NCI-H2227 (cell line): Measurements from ENCODE around the gene ARFGEF3.
"Not testable (repeated sequence)": the region's sequence is repeated elsewhere in the genome, so short reads cannot be mapped to it uniquely, and the experiment has no call there.

Source experiments
- DNase-seq: peaks from one replicate; lab custom pipeline; 2025; ENCODE audit not compliant: unreplicated experiment; lab: John Stamatoyannopoulos, UW

ARFGEF3 gene, protein sequence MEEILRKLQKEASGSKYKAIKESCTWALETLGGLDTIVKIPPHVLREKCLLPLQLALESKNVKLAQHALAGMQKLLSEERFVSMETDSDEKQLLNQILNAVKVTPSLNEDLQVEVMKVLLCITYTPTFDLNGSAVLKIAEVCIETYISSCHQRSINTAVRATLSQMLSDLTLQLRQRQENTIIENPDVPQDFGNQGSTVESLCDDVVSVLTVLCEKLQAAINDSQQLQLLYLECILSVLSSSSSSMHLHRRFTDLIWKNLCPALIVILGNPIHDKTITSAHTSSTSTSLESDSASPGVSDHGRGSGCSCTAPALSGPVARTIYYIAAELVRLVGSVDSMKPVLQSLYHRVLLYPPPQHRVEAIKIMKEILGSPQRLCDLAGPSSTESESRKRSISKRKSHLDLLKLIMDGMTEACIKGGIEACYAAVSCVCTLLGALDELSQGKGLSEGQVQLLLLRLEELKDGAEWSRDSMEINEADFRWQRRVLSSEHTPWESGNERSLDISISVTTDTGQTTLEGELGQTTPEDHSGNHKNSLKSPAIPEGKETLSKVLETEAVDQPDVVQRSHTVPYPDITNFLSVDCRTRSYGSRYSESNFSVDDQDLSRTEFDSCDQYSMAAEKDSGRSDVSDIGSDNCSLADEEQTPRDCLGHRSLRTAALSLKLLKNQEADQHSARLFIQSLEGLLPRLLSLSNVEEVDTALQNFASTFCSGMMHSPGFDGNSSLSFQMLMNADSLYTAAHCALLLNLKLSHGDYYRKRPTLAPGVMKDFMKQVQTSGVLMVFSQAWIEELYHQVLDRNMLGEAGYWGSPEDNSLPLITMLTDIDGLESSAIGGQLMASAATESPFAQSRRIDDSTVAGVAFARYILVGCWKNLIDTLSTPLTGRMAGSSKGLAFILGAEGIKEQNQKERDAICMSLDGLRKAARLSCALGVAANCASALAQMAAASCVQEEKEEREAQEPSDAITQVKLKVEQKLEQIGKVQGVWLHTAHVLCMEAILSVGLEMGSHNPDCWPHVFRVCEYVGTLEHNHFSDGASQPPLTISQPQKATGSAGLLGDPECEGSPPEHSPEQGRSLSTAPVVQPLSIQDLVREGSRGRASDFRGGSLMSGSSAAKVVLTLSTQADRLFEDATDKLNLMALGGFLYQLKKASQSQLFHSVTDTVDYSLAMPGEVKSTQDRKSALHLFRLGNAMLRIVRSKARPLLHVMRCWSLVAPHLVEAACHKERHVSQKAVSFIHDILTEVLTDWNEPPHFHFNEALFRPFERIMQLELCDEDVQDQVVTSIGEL (N-terminal part only)

DNA sequence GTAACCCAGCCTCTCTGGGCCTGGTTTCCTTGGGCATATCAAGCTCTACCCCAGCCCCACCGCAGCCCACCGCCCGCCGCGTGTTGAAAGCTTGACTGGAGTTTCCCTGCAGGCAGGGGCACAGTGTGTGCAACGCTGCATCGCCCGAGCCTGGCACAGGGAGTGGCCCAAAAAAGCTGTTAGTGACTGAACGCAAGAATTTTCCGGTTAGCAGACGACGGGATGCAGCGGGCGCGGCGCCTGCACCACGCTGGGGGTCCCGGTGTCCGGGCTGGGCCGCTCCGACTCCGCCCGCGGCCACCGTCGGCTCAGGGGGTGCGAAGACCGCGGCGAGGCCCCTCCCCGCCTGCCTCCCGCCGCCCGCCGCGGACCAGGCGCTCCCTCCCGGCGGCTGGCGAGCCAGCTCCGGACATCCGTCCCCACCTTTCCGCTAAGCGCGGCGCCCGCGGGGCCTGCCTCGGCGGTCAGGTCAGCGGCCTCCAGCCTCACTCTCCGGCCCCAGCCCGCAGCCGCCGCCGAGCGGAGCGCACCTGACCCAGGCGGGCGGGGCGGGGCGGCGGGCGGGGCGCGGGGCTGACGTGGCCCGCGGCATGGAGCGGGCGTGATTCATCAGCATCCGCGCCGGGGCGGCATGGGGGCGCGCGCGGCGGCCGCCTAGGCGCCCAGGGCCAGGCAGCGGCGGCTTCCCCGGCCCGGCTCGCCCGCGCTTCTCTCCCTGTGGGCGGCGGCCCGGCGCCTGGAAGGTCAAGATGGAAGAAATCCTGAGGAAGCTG lies at the start of gene ARFGEF3:
ARFGEF3 (plus strand) TSS at position 602 of the 773 bp plus-strand sequence; CDS start at position 750, 148 bp downstream.
- DNase-seq = peak; percentile 15

DNA sequence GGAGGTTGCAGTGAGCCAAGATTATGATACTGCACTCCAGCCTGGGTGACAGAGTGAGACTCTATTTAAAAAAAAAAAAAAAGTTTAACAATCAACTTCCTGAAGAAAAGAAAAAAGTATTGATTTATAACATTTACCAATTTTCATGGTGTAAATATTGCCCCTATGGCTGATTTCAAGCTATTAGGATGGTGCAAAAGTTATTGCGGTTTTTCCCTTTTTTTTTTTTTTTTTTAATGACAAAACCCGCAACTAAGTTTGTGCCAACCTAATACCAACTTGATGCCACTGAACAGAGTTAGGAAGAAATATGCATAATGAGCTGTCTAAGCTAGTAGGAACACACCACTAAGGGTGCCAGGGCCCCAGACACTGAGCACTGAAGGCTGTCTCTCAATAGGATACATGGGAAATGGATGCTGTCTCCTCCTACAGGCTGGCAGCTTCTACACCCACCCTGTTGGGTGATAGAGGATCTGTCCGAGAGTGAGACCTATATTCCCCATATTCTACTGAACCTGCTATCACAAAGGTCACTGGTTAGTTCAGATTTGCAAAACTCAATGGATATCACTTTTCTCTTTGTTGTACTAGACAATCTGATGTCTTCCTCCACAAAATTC lies 48.0 kb upstream of the ARFGEF3 start:
- DNase-seq = no peak

DNA sequence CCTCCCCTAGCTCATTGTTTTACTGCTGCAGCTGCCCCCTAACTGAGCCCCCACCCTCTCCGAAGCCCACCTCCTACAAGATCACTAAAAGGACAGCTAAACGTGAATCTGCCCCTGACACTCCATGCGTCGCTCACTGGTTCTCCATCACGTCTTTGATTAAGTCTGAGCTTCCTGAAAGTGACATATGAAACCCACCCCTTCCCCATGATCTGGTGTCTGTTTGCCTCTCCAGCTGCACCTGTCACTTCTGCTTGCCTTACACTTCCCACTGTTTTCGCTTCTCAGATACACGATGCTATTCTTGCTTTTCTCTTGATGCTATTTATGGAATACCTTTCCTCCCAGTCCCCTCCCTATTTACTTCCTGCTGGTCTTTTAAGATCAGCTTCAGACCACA lies 46.5 kb upstream of the ARFGEF3 start:
- DNase-seq = no peak

DNA sequence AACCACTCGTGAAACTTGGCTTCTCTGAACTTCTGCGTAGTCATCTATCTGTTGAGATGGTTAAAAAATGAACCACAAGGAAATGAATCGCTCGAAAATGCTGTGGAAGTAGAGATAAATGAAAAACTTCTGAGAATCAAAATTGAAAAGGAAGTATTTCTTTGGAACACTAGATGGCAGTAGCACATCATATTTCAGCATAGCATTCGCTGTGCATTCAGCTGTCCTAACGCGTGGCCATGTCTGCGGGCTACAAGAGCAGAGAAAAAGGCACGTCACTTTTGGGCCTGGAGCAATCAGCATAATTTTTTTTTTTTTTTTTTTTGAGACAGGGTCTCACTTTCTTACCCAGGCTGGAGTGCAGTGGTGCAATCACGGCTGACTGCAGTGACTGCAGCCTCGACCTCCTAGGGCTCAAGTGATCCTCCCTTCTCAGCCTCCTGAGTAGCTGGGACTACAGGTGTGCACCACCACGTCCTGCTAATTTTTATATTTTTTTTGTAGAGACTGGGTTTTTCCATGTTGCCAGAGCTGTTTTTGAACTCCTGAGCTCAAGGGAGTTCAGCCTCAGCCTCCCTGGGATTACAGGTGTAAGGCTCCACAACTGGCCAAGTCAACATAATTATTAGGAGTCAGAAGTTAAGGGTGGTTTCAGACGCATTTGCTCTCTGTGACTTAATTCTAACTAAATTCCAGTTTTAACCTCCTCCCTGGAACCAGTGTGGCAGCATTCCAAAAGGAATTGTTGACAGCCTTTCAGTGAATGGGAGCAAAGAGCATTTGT lies 45.7 kb upstream of the ARFGEF3 start:
- DNase-seq = peak; percentile 57

DNA sequence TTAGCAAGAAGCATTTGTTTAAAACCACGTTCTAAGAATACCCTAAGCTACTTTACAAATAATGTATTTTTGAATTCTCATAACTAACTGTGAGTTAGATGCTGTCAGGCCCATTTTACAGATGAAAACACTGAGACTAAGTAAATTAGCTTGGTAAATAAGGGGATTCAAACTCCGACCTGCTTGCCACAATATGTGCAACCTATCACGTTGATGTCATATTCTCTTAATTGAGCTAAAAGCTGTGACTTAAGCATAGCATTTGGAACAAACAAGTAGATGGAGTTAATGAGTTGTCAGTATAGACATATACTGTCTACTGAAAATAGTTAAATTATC lies 45.1 kb upstream of the ARFGEF3 start:
- DNase-seq = no peak

DNA sequence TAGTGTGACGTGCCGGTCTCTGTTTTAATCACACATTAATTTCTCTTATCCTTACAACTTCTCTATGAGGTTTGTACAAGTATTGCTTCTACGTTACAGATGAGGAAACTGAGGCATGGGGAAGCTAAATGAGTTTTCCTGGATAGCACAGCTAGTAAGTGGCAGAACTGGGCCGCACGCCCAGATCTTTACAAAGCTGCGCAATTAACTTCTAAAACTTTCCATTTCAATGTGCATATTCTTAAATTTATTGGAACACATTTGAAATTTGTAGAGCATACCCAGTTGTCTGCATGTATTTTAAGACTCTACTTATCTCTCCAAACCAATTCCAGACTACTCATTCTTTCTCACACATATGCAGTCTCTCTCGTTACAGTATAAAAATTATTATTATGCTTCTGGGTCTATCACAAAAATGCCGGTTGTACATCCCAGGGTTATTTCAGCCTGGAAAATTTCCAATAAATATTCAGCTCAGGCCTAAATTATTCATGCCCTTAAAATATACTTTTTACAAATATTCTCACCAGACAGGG lies 44.3 kb upstream of the ARFGEF3 start:
- DNase-seq = no peak

DNA sequence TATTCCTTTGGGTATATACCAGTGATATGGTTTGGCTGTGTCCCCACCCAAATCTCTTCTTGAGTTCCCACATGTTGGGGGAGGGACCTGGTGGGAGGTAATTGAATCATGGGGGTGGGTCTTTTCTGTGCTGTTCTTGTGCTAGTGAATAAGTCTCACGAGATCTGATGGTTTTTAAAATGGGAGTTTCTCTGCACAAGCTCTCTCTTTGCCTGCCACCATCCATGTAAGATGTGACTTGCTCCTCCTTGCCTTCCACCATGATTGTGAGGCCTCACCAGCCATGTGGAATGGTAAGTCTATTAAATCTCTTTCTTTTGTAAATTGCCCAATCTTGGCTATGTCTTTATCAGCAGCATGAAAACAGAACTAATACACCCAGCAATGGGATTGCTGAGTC lies 42.5 kb upstream of the ARFGEF3 start:
- not testable (repeated sequence) for DNase-seq

DNA sequence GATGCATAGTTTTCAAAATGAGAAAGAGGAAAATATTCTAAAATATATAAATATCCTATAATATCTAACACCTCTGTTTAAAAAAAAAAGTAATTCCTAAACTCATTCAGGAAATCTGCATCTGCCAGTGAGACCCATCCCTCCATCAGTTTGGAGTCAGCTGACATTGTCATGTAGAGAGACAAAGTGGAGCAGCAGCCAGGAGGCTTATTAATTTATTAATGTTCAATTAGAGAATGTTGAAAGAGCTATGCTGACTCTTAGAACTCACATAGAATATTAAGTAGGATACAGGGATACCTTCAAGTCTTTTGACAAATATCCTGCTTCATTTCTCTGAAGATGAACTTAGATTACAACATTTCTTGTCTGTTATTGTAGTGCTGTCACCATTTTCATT lies 41.8 kb upstream of the ARFGEF3 start:
- no peak for DNase-seq

DNA sequence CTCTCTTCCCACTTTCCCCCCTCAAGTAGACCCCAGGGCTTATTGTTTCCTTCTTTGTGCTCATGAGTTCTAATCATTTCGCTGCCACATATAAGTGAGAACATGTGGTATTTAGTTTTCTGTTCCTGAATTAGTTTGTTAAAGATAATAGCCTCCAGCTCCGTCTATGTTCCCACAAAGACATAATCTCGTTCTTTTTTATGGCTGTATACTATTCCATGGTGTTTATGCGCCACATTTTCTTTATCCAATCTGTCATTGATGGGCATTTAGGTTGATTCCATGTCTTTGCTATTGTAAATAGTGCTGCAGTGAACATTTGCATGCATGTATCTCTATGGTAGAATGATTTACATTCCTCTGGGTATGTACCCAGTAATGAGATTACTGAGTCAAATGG lies 37.6 kb upstream of the ARFGEF3 start:
- no peak for DNase-seq

DNA sequence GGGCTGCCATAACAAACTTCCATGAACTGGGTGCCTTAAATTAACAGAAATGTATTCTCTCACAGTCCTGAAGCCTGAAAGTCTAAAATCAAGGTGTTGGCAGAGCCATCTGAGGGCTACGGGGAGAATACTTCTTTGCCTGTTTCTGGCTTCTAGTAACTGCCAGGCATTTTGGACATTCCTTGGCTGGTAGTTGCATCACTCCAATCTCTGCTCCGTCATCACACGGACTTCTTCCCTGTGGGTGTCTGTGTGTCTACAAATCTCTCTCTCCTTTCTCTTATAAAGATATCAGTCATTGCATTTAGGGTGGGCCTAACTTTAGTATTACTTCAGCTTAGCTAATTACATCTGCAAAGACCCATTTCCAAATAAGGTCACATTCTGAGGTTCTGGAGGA lies 33.6 kb upstream of the ARFGEF3 start:
- no peak for DNase-seq

DNA sequence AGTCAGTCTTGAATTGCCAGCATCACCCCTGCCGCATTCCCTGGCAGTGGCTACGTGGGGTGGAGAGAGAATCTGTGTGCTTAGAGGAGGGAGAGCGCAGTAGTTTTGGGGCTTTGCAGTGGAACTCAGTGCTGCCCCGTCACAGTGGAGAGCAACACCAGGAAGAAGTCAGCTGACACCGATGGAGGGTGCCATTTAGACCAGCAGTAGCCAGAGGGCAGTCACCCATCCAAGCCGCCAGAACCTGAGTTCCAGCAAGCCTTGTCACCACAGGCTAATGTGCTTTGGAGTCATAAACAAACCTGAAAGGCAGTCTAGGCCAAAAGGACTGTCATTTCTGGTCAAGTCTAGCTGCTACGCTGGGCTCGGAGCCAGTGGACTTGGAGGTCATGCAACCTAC lies 32.5 kb upstream of the ARFGEF3 start:
- DNase-seq = no peak

DNA sequence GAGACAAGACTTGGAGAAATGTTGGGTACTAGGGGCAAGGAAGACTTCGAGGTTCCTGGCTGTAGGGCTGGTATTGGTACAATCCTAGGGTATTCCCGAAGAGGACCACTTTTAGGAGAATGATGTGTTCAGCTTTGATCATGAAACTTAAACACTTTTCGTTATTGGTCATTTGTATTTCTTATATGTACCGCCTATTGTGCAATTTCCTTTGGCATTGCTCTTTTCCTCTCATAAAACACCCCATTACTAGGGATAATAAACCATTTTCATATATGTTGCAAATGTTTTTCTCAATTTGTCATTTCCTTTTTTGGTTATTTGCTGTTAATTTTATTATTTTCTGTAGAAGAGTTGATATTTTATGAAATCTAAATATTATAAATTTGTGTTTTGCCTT lies 18.9 kb upstream of the ARFGEF3 start:
- no peak for DNase-seq

DNA sequence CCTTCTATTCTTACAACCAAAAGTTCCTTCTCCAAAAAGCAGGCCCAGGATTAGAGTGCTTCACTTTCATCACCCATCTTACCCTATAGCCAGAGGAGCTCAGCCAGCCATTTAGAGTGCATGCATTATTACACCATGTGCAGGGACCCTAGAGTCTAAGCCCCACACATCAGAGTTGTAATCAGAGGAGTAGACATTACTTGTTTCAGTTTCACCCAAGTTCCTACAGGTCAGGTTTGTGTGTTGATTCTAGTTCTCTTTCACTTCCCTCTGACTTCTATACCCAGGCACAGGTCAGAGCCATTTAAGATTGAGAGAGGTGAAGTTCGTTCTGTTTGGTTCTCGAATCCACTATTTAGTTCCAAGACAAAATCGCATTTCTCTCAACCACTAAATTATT lies 16.3 kb upstream of the ARFGEF3 start:
- no peak for DNase-seq

DNA sequence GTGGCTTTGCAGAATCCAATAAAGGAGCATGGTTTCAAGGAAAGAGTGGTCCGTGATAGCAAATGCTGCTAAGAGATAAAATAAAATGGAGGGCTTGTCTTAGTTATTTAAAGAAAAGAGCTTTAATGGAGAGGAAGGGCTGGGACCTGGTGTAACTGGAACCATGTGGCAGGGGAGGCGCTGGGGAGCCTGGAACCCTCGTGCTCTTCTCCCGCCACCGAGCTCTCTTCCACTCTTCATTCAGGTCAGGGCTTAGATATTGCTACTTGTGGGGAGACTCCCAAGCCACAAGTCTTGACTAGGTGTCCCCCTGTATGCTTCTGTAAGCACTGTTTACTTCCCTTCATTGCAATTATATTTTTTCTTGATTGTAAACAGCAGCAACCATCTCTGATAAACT lies 15.2 kb upstream of the ARFGEF3 start:
- DNase-seq = no peak

DNA sequence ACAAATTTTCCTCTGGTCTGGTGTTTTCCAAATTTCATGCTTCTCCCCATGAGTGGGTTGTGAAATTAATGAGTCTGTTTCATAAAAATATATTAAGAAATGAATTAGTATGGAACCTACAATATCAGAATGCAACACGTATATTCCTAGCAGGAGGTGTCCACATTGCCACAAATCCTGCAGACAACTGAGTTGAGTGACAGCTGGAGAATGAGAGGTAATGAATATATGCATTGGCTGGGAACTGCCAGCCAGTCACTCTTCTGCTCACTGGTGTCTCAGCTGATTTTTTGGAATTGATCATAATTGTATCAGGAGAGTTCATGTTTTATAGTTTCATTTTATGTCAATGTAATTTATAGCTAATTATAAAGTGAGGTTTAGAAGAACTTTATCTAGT lies 6.3 kb upstream of the ARFGEF3 start:
- no peak for DNase-seq

DNA sequence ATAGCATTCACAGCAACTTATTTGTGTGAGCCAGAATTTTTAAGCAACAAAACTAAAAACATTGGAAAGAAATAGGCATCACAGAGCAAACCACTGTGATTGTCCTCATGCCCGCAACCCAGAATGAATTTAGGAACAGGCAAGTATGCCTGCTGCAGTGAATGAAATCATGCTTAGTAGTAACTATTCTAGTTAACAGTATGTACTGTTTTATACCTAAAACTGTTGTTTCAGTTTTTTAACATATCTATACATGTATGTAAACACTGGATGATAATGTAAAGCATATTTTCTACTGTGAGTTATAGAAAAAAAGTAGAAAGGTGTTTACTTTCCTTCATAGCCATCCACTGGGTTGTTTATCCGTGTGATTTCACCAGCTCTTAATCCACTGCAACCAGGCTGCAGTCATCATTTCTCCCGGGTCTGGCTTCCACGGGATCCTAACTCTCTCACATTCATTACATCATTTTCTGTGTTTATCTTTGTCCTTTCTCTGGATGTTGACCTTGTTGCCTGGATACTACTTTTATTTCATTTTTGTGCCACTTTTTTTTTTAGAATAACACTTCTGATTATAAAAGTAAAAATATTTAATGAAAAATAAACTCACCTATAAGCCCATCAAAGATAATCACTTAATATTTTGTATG lies 3.6 kb upstream of the ARFGEF3 start:
- DNase-seq = no peak

DNA sequence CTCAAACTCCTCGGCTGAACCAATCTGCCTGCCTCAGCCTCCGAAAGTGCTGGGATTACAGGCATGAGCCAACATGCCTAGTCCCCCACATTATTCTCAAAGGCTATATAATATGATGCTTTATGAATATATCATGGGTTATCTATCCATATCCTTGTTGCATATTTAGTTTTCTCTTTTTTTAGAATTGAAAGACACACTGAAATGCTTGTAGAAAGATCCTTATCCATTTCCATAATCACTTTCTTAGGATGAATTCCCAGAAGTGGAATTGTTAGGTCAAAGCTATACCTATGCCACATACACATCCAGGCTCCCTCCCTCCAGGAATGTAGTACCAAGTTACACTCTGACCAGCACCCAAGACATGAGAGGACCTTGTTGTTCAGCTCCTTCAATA lies 2.5 kb upstream of the ARFGEF3 start:
- no peak for DNase-seq

DNA sequence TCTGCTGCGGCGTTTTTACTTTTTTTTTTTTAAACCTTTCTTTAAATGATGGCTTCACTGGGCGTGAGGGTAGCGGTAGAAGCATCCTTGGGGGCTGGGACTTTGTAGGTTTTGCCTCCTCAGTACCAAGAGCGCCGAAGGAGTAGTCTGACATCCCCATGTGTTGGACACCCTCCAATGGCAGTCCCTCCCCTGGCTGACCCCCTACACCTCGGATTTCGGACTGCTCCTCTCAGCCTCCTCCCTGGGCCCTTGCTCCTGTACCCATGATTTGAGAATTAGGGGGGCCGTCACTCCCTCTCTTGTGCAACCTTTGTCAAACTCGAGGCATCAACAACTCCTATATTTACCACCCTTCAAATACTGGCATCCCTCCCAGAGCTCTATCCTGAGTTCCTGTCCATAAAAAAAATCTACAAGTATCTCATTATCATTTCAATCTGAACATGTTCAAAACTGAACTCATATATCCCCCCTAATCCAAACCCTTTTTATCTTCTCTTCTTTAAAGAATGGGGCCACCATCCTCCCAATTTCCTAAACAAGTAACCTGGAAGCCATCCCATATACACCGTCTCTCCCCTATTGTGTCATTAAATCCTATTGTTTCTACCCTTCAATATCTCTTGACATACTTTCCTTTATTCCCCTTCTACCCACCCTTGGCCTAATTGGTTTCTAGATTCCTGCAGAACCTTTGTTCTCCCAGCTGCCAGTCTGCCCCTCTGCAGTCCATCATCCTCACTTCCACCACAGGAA lies 1.2 kb upstream of the ARFGEF3 start:
- DNase-seq = no peak
